Measurements from ENCODE around the gene IMPA2. TPM values are rescaled to one million over a fixed set of nuclear protein-coding genes. Genes with fewer than 3 reads are reported as not detected.

The IMPA2 gene
- total and polyA plus RNA-seq, 2 of the 8 experiments (the other 6 are each of a cell fraction or from before 2014, with no cell fraction given): 102 to 140 TPM

DNA sequence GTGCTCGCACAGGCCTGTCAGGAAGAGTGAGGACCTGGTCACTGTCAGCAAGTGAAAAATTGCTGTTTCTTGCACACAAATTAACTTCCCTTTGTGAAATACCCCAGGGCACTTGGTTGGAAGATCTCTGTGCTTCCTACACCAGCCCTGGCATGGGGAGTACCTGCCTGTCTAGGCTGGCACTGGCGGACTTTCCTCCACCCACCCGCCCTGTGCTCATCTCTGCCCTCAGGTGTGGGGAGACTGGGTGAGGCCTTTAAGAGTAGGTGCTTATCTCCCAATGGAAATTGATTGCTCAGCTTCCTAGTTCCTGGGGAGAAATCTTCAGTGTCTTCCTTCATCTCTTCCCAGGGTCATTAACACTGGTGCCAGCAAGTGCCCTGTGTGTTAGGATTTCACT is 42.1 kb downstream of the IMPA2 start:
- no peaks in the 10 kb centered on the region for H3K79me2 ChIP-seq (ENCODE audit: control insufficient read depth in 1 of 2, insufficient read depth in 2 of 2, low read length in 2 of 2)
- H3K79me1 ChIP-seq (ENCODE audit: low read depth, low read length): no peaks in the 10 kb centered on the region
- H2BK15ac ChIP-seq (ENCODE audit: low read length): no peak overlapping the region
- no peak overlapping the region for H3K4me2 ChIP-seq (ENCODE audit: insufficient read depth in 1 of 2, low read depth in 2 of 2, low read length in 2 of 2)
- no peak overlapping the region for H3K23ac ChIP-seq (ENCODE audit: insufficient read length)
- no peak for DNase-seq (ENCODE audit: low read depth in 1 of 2, low spot score in 2 of 2)
- H3K4me1 ChIP-seq (replicated peaks in 1 of 4; ENCODE audit: control insufficient read depth in 3 of 4, insufficient read depth in 4 of 4, low read length in 3 of 4): peaks cover 0 to 6% (median 3%) of the 10 kb centered on the region in 4 experiments; a peak in 1 of 7 replicates
- H3K27me3 ChIP-seq (replicated peaks in 1 of 4; ENCODE audit: control insufficient read depth in 3 of 4, extremely low read depth in 1 of 4, insufficient read depth in 3 of 4, low read length in 3 of 4): no peaks in the 10 kb centered on the region
- POLR2A ChIA-PET (ENCODE audit: partially characterized antibody): interaction anchor here (0.9 to 1.0 kb wide), 2 partner anchors 9 to 30 kb away, joined by 3 read pairs; no protein-coding TSS in a partner anchor
- no peak overlapping the region for H3K4me3 ChIP-seq (ENCODE audit: extremely low read depth in 1 of 4, insufficient read depth in 2 of 4, low read depth in 3 of 4, low read length in 4 of 4)
- H4K91ac ChIP-seq (replicated peaks; ENCODE audit: insufficient read length, low read length): no peak overlapping the region
- H2AK5ac ChIP-seq (ENCODE audit: low read depth, low read length): no peak overlapping the region
- H3K4ac ChIP-seq (replicated peaks; ENCODE audit: insufficient read length, low read depth, low read length): no peak overlapping the region
- H4K5ac ChIP-seq (ENCODE audit: insufficient read length, low read depth, low read length): no peak overlapping the region
- H3K36me3 ChIP-seq (ENCODE audit: control insufficient read depth in 2 of 4, insufficient read depth in 4 of 4, low read length in 3 of 4): peaks cover 0 to 15% (median 12%) of the 10 kb centered on the region in 4 experiments; a peak in 4 of 8 replicates
- 92% methylated on average over 3 of the region's 3 CpGs; no CpG with 5 or more reads in 1 of the 2 experiments for WGBS, 2 experiments (ENCODE audit: extremely low coverage in 1 of 2, insufficient coverage in 1 of 2, insufficient read length in 1 of 2, insufficient replicate concordance in 2 of 2, low coverage in 1 of 2, low lambda C conversion rate in 2 of 2, missing lambda C conversion rate in 1 of 2)
- no peak overlapping the region for H3K18ac ChIP-seq (ENCODE audit: extremely low read depth, low read length)
- no peak overlapping the region for H2AFZ ChIP-seq (ENCODE audit: low read length)
- H2BK120ac ChIP-seq (replicated peaks; ENCODE audit: low read depth, low read length): no peak overlapping the region
- H3K56ac ChIP-seq (replicated peaks; ENCODE audit: insufficient read length, low read depth, low read length): no peak overlapping the region
- no peak overlapping the region for H2BK12ac ChIP-seq (ENCODE audit: low read depth, low read length)
- FAIRE-seq: no peak
- no peak overlapping the region for H3K14ac ChIP-seq (ENCODE audit: insufficient read length)
- H4K20me1 ChIP-seq (replicated peaks in 1 of 2; ENCODE audit: control insufficient read depth in 1 of 2, insufficient read depth in 2 of 2, low read length in 2 of 2): peaks cover 0 to 4% of the 10 kb centered on the region in 2 experiments
- H3K23me2 ChIP-seq (ENCODE audit: low read depth, low read length): no peaks in the 10 kb centered on the region
- H3K9me3 ChIP-seq (ENCODE audit: insufficient read depth in 2 of 2, low read depth in 1 of 2, low read length in 1 of 2): no peaks in the 10 kb centered on the region
- H3K27ac ChIP-seq (ENCODE audit: low read depth, low read length): no peak overlapping the region
- no peak overlapping the region for H3K9ac ChIP-seq (replicated peaks in 1 of 4; ENCODE audit: extremely low read depth in 1 of 4, low read depth in 3 of 4, low read length in 3 of 4)
- H2BK5ac ChIP-seq (ENCODE audit: low read depth, low read length): no peak overlapping the region
- CTCF ChIA-PET (ENCODE audit: partially characterized antibody): interaction anchor here (0.6 to 1.3 kb wide), 3 partner anchors 33 to 90 kb away, joined by 3 read pairs; no protein-coding TSS in a partner anchor
- no peak overlapping the region for H4K8ac ChIP-seq (ENCODE audit: extremely low read depth, insufficient read depth, low read length)
- no peak overlapping the region for H2BK20ac ChIP-seq (ENCODE audit: low read length)
- TF ChIP-seq RNF2 (IDR thresholded peaks at IDR 0.05; ENCODE audit: borderline replicate concordance, low read depth, low read length, missing control alignments, poor library complexity, severe bottlenecking): no peak
- TF ChIP-seq CBX5 (IDR thresholded peaks at IDR 0.05; ENCODE audit: low read depth, low read length): no peak
- no peak for TF ChIP-seq CHD1 (IDR thresholded peaks at IDR 0.05; ENCODE audit: low read depth, low read length)
- TF ChIP-seq JUN (IDR thresholded peaks at IDR 0.05; ENCODE audit: low read depth, low read length): no peak
- no peak for TF ChIP-seq BRCA1 (IDR thresholded peaks at IDR 0.05; ENCODE audit: low read depth, low read length)

Data from H1 (cell line).